Progenitor cell of endocrine pancreas (in vitro differentiated cells): ENCODE data around the gene CRYBA4. TPM values are rescaled to one million over a fixed set of nuclear protein-coding genes. Genes with fewer than 3 reads are reported as not detected.

Experiments
- DNase-seq: peaks from one replicate; pipeline ENCODE4 v3.0.0; 2021; ENCODE audit warnings: low spot score; ENCODE audit not compliant: unreplicated experiment
- H3K27ac Mint-ChIP-seq: 2 replicates; pipeline ENCODE4 v1.8.0; 2021; ENCODE audit warnings: mild to moderate bottlenecking, moderate library complexity, mixed read lengths
- H3K27me3 Mint-ChIP-seq: 2 replicates; pipeline ENCODE4 v1.8.0; 2021; ENCODE audit warnings: mixed read lengths
- H3K36me3 Mint-ChIP-seq: 2 replicates; pipeline ENCODE4 v1.8.0; 2022; ENCODE audit warnings: mixed read lengths; ENCODE audit not compliant: insufficient read depth
- H3K4me1 Mint-ChIP-seq: 2 replicates; pipeline ENCODE4 v1.8.0; 2021; ENCODE audit warnings: low read depth, mixed read lengths
- H3K4me3 Mint-ChIP-seq: 2 replicates; pipeline ENCODE4 v1.8.0; 2021; ENCODE audit warnings: low read depth, mild to moderate bottlenecking, moderate library complexity, mixed read lengths
- H3K9me3 Mint-ChIP-seq: 2 replicates; pipeline ENCODE4 v1.8.0; 2021; ENCODE audit warnings: low read depth, mixed read lengths
- CTCF ChIP-seq: fragments of 200-600 bp; sonication (generic); IDR thresholded peaks from one replicate; pipeline ENCODE4 v1.5.0; 2021; ENCODE audit warnings: antibody characterized with exemption, mild to moderate bottlenecking; ENCODE audit not compliant: unreplicated experiment
- total RNA-seq: library from RNA; stranded (reverse); gene quantifications from 2 replicates; pipeline ENCODE4 v1.2.1, GENCODE V29; 2021

Gene CRYBA4
- total RNA-seq, 1 donor from 2014 or later, result not detected

GRCh38 chr22:26656891-26657851 lies 35.4 kb downstream of the CRYBA4 start, which contains the start of gene MIAT:
TSS of gene MIAT (plus strand) at chr22:26657588.
- peaks cover 75% of the 10 kb centered on the region for H3K27me3 Mint-ChIP-seq
- peak within 1 kb of the TSS; percentile 33 for H3K4me3 Mint-ChIP-seq
- H3K36me3 Mint-ChIP-seq, result no peaks in the 10 kb centered on the region
- no peaks in the 10 kb centered on the region for H3K9me3 Mint-ChIP-seq
- H3K27ac Mint-ChIP-seq, result no peak within 1 kb of the TSS
- H3K4me1 Mint-ChIP-seq, result peaks cover 6% of the 10 kb centered on the region
- DNase-seq, result no peak
- no peak for TF ChIP-seq CTCF

GRCh38 chr22:26658161-26658560 lies 36.4 kb downstream of the CRYBA4 start:
- DNase-seq, result no peak
- H3K4me3 Mint-ChIP-seq, result no peak overlapping the region
- no peak overlapping the region for H3K27ac Mint-ChIP-seq

GRCh38 chr22:26658671-26659478 lies 37.1 kb downstream of the CRYBA4 start:
- TF ChIP-seq CTCF, result no peak
- Mint-ChIP-seq H3K4me1 (peaks cover 6% of the 10 kb centered on the region), H3K27ac (no peak overlapping the region), H3K27me3 (peaks cover 72% of the 10 kb centered on the region), H3K36me3 (no peaks in the 10 kb centered on the region), H3K9me3 (no peaks in the 10 kb centered on the region), H3K4me3 (no peak overlapping the region)
- DNase-seq, result no peak

More at GRCh38 chr22:26658161-26658560, 36.4 kb downstream of the CRYBA4 start:
- Mint-ChIP-seq H3K27me3 (peaks cover 73% of the 10 kb centered on the region), H3K4me1 (peaks cover 6% of the 10 kb centered on the region), H3K9me3 (no peaks in the 10 kb centered on the region), H3K36me3 (no peaks in the 10 kb centered on the region)
- TF ChIP-seq CTCF, result no peak

- H3K9me3 Mint-ChIP-seq, result no peaks in the 10 kb centered on the region
- no peak for TF ChIP-seq CTCF
- H3K36me3 Mint-ChIP-seq, result no peaks in the 10 kb centered on the region
- peaks cover 6% of the 10 kb centered on the region for H3K4me1 Mint-ChIP-seq
- H3K27ac Mint-ChIP-seq, result no peak overlapping the region
- H3K4me3 Mint-ChIP-seq, result no peak overlapping the region
- H3K27me3 Mint-ChIP-seq, result peaks cover 63% of the 10 kb centered on the region
- DNase-seq, result no peak
Observed at GRCh38 chr22:26660356-26660755, 38.6 kb downstream of the CRYBA4 start.

- no peaks in the 10 kb centered on the region for H3K9me3 Mint-ChIP-seq
- DNase-seq, result no peak
- no peak overlapping the region for H3K4me3 Mint-ChIP-seq
- H3K27me3 Mint-ChIP-seq, result peaks cover 59% of the 10 kb centered on the region
- TF ChIP-seq CTCF, result no peak
- H3K4me1 Mint-ChIP-seq, result peaks cover 6% of the 10 kb centered on the region
- no peak overlapping the region for H3K27ac Mint-ChIP-seq
- no peaks in the 10 kb centered on the region for H3K36me3 Mint-ChIP-seq
Observed at GRCh38 chr22:26660961-26661578, 39.3 kb downstream of the CRYBA4 start.
